ENCODE measurements around the gene CREB5.

- TF ChIP-seq EZH2 (IDR thresholded peaks at IDR 0.05; ENCODE audit: low read length, unreplicated experiment), result no peak
- TF ChIP-seq, protein P1, sequence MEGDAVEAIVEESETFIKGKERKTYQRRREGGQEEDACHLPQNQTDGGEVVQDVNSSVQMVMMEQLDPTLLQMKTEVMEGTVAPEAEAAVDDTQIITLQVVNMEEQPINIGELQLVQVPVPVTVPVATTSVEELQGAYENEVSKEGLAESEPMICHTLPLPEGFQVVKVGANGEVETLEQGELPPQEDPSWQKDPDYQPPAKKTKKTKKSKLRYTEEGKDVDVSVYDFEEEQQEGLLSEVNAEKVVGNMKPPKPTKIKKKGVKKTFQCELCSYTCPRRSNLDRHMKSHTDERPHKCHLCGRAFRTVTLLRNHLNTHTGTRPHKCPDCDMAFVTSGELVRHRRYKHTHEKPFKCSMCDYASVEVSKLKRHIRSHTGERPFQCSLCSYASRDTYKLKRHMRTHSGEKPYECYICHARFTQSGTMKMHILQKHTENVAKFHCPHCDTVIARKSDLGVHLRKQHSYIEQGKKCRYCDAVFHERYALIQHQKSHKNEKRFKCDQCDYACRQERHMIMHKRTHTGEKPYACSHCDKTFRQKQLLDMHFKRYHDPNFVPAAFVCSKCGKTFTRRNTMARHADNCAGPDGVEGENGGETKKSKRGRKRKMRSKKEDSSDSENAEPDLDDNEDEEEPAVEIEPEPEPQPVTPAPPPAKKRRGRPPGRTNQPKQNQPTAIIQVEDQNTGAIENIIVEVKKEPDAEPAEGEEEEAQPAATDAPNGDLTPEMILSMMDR (conservative IDR thresholded peaks at IDR 0.05; ENCODE audit: low read depth, low read length), result no peak
These were observed 450.4 kb downstream of the CREB5 start for GRCh38 chr7:28862595-28863272.

All from PC-3 (cell line).